Hematopoietic multipotent progenitor cell treated with erythropoietin and hydrocortisone succinate and interleukin-3 and kit ligand, for 4 days (in vitro differentiated cells): ENCODE results near the gene FAS.
A peak's percentile ranks its signal among the peaks of the same experiment; 100 is the strongest.
"Not testable (repeated sequence)": the region's sequence is repeated elsewhere in the genome, so short reads cannot be mapped to it uniquely, and the experiment has no call there.

Source experiments
- DNase-seq: peaks from one replicate; pipeline ENCODE4 v3.0.0-alpha.2; 2015

Gene FAS

DNA sequence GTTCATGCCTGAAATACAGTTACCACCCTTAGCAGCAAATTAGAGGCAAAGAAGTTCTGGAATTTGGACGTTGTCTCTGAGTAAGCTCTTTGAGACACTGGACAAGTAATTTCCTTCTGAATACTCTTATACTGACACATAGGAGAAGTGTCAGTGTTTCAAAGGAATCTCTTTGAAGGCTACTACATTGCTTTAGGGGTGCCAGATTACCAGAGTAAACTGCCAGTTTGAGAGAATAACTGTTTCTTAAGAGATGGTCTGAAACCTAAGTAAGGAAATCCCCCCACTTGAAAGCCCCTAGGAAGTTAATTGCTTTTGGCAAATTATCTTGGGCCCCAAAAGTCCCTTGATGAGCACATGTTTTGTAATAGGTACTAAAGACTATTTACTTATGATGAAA, 3.4 kb downstream of the FAS start:
- DNase-seq = no peak

GRCh38 chr10:88995156-88995876, 4.7 kb downstream of the FAS start:
- DNase-seq = peak; percentile 38

- DNase-seq = peak; percentile 77
These were observed 6.3 kb downstream of the FAS start for GRCh38 chr10:88996927-88997326.

DNA sequence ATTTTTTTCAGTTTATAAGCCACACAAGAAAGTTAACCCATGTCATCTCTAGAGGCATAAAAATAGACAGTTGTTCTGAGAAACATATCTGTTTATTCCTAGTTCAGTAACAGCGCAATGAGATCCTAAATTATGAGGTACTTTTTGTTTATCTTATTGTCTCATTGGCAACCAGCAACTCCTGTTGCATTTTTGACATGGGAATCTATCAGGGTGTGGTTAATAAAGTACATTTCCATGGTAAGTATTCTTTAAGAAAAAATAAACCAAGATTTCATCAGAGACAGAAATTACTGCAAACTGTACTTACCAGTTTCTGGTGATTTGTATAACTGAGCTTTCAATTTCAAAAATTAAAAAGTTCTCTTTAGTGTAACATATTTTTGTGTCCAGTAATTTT, 9.0 kb downstream of the FAS start:
- no peak for DNase-seq

DNA sequence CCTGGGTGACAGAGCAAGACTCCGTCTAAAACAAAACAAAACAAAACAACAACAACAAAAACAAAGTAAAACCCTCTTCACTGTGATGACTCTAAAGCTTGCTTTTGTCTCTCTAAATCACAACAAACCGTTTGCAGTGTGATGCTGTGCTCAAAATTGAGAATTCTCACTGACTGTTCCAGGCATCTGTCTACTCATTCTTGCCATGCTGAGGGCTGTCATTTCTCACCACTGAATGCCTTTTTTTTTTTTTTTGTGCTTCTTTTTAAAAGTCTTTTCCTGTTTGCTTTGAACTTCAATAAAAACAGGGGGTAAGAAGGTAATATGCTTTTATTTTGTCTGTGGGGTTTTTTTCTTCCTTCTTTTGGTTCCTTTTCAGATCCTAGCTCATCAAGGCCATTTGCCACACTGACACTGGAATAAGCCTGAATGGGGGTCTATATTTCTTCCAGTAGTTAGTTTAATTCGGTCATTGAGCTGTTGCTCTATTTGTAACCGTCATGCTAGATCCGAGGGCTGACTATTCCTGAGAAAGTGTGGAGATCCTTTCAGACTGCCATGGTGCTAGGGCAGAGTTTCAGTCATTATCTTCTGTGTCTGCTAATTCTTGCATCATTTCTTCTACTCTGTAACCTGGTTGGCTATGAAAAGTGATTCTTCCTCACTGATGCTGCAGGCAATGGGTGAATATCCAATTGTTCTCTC, 10.6 kb downstream of the FAS start:
- DNase-seq = no peak

GRCh38 chr10:89001729-89002072, 11.1 kb downstream of the FAS start:
- DNase-seq = no peak

- peak; percentile 55 for DNase-seq
These were observed 11.8 kb downstream of the FAS start for GRCh38 chr10:89002226-89002978.

- DNase-seq = peak; percentile 65
These were observed 12.7 kb downstream of the FAS start for GRCh38 chr10:89003344-89003743.

- DNase-seq = no peak
These were observed 16.7 kb downstream of the FAS start for GRCh38 chr10:89007129-89007893.

DNA sequence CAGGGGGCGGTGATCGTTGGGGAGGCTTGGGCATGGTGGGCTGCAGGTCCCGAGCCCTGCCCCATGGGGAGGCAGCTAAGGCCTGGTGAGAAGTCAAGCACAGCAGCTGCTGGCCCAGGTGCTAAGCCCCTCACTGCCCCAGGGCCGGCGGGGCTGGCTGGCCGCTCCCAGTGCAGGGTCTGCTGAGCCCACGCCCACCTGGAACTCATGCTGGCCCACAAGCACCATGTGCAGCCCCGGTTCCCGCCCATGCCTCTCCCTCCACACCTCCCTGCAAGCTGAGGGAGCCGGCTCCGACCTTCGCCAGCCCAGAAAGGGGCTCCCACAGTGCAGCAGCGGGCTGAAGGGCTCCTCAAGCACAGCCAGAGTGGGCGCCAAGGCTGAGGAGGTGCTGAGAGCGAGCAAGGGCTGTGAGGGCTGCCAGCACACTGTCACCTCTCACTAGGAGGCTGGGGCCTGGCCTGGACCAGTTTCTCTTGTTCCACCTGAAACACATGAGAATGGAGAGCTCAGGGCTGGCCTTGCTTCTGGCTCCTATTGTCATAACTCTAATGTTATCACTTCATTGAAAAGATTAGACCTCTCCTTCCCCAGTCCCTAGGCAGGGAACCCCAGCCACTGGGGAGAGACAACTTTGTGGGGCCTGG, 28.2 kb downstream of the FAS start:
- DNase-seq = not testable (repeated sequence)

DNA sequence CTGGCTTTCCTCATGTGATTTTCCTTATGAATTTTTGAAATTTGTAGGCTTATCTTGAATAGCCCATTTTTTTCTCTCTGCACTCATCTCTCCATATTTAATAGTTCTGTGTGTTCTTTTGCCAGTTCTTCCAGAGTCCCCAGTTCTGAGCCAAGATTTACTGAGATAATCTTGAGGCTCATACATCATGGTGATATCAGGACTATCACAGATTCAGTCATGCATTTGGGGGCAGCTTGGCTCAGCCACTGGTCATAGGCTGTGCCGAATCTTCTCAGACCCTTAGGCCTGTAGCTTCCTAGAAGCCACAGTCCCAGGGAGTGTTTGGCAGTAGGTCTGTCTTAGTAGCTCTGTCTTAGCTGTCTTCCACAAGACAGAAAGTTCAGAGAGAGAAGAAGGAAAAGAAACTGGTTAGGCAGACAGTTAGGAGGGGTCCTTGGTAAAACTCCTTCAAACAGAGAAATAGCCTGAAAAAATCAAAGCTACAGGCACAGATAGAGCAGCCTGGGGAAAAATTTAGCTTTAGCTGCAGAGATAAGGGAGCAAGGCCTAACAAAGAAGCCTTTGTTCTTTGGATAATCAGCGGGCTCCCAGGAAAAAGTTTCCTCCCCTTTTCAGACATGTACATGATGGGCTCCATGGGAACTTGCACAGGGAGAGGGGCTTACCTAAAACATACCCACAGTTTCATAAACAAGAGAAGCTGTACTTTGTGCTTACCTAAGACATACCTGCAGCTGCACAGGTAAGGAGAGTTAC, 29.1 kb downstream of the FAS start:
- DNase-seq = no peak

- not testable (repeated sequence) for DNase-seq
These were observed 30.9 kb downstream of the FAS start for GRCh38 chr10:89021526-89021925.

- DNase-seq = no peak
These were observed 32.1 kb downstream of the FAS start for GRCh38 chr10:89022734-89023133.

DNA sequence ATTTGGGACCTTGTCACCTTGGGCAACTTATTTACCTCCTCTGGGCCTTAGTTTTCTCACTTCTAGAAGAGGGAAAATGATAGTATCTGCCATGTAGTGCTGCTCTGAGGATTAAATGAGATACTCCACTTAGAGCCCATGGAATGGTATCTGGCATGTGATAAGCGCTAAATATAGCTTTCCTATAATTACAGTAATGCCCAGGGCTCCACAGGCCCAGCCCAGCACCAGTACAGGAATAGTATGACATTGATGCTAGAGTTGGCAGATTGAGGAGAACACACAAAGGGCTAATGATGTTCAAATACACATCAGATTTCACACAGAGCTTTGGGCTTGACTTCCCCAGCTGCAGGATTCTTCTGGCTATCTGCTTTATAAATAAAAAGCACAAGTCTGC, 34.9 kb downstream of the FAS start:
- DNase-seq = no peak

GRCh38 chr10:89029181-89029580, 38.6 kb downstream of the FAS start:
- DNase-seq = no peak

DNA sequence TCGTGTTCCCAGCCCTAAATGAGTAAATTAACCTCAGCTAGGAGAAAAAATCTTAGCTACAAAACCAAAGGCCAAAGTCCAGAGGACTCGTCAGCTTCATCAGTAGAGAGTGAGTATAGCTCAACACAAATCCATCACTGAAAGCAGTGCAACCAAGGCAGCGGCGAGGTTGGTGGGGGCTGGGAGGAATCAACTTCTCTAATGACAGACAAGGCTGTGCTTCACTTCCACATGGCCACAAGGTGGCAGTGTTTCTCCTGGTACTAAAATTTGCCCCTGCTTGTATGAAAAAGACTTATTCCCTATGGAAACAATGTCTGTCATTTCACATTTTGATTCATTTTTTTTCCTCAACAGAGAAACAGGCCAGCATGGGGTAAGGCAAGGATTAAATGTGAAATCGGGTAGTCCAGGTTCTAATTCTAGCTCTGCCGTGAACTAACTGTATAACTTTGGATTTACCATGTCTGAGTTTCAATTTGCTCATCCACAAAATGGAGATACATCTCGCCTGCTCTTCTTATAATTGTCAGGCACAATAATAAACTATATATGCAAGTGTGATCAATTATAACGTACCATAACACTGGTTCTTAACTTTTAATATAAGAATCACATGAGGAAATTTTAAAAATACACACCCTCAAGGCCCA, 39.3 kb downstream of the FAS start:
- DNase-seq = peak; percentile 87

DNA sequence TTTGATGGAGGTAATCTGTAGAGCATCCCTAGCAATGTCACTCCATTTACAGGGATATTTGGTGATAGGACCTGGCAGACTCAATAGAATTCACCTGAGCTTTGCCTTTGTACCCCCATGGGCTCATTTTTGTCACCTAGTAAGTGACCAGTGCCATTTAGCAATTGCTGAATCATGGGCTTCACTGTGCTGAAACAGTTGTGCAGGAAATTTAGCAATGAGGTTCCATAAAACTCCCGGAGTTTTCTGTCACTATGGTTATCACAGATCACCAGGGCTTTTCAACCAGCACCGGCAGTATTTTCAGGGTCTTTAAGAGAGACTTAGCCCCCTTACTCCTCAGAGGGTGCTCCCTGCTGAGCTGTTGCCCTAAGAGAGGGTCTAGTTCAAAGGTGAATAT, 40.2 kb downstream of the FAS start:
- DNase-seq = no peak

DNA sequence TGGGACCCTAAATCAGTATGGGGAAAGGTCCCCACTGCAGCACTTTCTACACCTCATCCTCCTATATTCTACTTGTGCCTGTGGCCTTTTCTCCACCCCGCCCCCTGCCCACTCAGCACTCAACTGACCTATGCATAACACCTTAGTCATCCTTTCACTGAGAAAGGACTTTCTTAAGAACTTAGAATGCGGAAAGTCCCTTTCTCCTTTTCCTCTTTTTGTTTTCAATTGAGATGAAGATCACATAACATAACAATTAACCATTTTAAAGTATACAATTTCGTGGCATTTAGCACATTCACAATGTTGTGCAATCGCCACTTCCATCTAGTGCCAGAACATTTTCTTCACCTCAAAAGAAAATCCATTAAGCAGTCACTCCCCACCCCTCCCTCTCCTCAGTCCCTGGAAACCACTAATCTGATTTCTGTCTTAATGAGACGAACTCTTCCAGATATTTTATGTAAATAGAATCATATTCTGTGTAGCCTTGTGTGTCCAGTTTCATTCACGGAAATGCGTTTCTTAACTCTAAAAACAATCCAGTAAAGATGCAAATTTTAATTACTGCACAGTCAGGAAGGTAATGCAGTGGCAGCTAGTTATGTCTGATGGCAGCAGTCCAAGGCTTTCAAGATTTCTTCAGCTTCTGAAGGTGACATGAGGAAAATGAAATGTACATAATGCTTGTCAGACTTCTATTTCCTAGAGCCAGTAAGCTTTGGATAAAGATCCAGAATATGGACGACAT, 41.7 kb downstream of the FAS start:
- DNase-seq = peak; percentile 27

DNA sequence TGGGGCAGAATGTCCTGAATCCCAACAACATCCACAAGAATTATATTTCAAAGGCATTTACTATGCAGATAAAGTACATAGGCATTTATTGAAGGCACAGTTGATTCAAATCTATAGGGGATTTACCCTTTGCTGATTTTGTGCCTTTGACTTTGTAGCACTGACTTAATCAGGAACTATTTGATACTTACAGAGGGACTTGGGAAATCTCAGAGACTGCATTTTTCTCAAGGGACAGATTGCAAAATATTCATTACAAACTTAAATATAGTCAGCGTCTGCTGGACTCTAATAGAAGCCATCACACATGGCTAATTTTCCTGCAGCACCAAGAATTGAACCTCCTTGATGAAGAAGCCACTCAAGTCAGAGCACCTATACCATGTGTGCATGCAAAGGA, 44.9 kb downstream of the FAS start:
- DNase-seq = no peak

DNA sequence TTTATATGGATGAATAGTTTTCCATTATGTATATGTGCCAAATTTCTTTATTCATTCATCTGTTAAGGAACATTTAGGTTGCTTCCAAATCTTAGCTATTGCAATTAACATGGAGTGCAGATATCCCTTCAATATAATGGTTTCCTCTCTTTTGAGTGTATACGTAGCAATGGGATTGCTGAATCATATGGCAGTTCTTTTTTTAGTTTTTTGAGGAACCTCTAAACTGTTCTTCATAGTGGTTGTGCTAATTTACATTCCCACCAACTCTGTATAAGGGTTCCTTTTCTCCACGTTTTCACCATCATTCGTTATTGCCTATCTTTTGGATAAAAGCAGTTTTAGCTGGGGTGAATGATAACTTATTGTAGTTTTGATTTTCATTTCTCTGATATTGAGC, 46.5 kb downstream of the FAS start:
- DNase-seq = peak; percentile 10

- DNase-seq = no peak
These were observed 52.0 kb downstream of the FAS start for GRCh38 chr10:89042562-89042961.
